ENCODE measurements around the gene PEMT. TPM values are rescaled to one million over a fixed set of nuclear protein-coding genes. Genes with fewer than 3 reads are reported as not detected.

Gene PEMT
- total RNA-seq, 1 experiment from 2014 or later: 39.8 TPM

DNA sequence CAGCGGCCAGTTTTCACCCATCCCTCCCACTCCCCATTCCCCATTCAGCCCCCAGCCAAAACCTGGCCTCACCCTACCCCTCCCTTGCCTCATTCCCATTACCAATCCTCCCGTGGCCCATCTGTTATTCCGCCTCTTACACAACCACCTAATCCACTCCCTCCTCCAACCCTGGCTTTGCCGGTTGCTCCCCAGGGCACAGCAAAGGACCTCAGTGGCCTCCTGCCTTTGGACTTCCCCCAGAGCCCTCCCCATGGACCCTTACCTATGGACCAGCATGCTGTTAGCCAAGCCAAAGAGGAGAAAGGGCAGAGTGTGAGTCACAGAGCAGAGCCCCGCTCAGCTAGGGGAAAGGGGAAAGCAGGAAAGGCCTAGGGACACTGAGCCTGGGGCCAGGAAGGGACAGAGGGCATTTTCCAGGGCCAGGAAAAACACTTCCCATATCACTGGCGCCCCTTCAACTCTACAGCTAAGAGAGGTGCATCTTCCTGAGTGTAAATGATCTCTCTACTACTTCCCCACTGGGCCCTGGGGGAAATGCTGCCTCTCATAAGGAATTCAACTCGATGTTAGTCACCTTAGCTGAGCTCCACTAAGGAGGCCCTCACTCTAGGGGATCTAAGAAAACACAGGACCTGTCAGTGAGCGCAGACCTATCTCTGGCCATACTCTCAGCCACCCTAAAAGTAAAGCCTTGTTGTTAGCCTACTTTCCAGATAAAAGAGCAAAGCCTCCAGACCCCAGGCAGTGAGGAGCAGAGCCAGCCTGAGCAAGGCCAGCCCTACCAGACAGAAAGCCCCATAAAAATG is 10.6 kb downstream of the PEMT start:
- Histone ChIP-seq H3K9me3 (ENCODE audit: low read depth, low read length, poor library complexity, severe bottlenecking) (no peaks in the 10 kb centered on the region), H3K36me3 (ENCODE audit: insufficient read depth, low read length, poor library complexity, severe bottlenecking) (no peaks in the 10 kb centered on the region), H3K27me3 (replicated peaks; ENCODE audit: insufficient read depth, low read depth, low read length, poor library complexity) (no peaks in the 10 kb centered on the region), H3K27ac (ENCODE audit: low read depth, low read length, poor library complexity, severe bottlenecking) (no peak overlapping the region), H3K4me3 (ENCODE audit: low read depth, low read length, poor library complexity, severe bottlenecking) (no peak overlapping the region), H3K4me1 (ENCODE audit: insufficient read depth, low read length, poor library complexity, severe bottlenecking) (no peaks in the 10 kb centered on the region)
- intact Hi-C loops (cut with micrococcal nuclease; ENCODE audit: unreplicated experiment): no loop called here
- BruUV-seq (replicated peaks): no TSS peak
- ChIA-PET POLR2A (ENCODE audit: low non-redundant PET) (no interaction called here), CTCF (no interaction called here)
- TF ChIP-seq EZH2 (IDR thresholded peaks at IDR 0.05; ENCODE audit: borderline replicate concordance, low read depth, low read length, poor library complexity, severe bottlenecking): no peak
- TF ChIP-seq, protein P1, sequence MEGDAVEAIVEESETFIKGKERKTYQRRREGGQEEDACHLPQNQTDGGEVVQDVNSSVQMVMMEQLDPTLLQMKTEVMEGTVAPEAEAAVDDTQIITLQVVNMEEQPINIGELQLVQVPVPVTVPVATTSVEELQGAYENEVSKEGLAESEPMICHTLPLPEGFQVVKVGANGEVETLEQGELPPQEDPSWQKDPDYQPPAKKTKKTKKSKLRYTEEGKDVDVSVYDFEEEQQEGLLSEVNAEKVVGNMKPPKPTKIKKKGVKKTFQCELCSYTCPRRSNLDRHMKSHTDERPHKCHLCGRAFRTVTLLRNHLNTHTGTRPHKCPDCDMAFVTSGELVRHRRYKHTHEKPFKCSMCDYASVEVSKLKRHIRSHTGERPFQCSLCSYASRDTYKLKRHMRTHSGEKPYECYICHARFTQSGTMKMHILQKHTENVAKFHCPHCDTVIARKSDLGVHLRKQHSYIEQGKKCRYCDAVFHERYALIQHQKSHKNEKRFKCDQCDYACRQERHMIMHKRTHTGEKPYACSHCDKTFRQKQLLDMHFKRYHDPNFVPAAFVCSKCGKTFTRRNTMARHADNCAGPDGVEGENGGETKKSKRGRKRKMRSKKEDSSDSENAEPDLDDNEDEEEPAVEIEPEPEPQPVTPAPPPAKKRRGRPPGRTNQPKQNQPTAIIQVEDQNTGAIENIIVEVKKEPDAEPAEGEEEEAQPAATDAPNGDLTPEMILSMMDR (conservative IDR thresholded peaks at IDR 0.05; ENCODE audit: low read depth, low read length): no peak
- DNase-seq (ENCODE audit: low spot score): no peak

DNA sequence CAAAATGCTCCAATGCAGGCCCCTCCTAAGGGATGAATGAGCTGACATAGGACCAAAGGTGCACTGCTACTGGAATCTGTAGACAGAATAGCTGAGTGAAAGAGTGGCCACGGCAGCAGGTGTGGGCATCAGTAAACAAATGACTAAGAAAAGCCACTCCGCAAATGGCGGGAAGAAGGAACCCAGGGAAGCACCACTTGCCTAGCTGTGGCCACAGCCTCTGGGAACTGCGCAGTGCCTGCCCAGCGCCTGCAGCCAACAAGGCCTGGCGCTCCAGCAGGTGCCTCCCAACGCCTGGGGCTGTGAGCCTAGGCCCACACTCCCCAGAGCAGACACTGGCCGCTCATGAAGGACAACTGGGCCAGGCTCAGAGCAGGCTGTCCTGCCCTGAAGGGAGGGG is 11.8 kb downstream of the PEMT start:
- no TSS peak for BruUV-seq (replicated peaks)
- ChIA-PET CTCF (no interaction called here), POLR2A (ENCODE audit: low non-redundant PET) (no interaction called here)
- Histone ChIP-seq H3K4me3 (ENCODE audit: low read depth, low read length, poor library complexity, severe bottlenecking) (no peak overlapping the region), H3K27me3 (replicated peaks; ENCODE audit: insufficient read depth, low read depth, low read length, poor library complexity) (no peaks in the 10 kb centered on the region), H3K27ac (ENCODE audit: low read depth, low read length, poor library complexity, severe bottlenecking) (no peak overlapping the region), H3K36me3 (ENCODE audit: insufficient read depth, low read length, poor library complexity, severe bottlenecking) (no peaks in the 10 kb centered on the region), H3K4me1 (ENCODE audit: insufficient read depth, low read length, poor library complexity, severe bottlenecking) (no peaks in the 10 kb centered on the region), H3K9me3 (ENCODE audit: low read depth, low read length, poor library complexity, severe bottlenecking) (no peaks in the 10 kb centered on the region)
- intact Hi-C loops (cut with micrococcal nuclease; ENCODE audit: unreplicated experiment): no loop called here
- no peak for DNase-seq (ENCODE audit: low spot score)
- TF ChIP-seq, protein P1 (conservative IDR thresholded peaks at IDR 0.05; ENCODE audit: low read depth, low read length): no peak
- no peak for TF ChIP-seq EZH2 (IDR thresholded peaks at IDR 0.05; ENCODE audit: borderline replicate concordance, low read depth, low read length, poor library complexity, severe bottlenecking)

DNA sequence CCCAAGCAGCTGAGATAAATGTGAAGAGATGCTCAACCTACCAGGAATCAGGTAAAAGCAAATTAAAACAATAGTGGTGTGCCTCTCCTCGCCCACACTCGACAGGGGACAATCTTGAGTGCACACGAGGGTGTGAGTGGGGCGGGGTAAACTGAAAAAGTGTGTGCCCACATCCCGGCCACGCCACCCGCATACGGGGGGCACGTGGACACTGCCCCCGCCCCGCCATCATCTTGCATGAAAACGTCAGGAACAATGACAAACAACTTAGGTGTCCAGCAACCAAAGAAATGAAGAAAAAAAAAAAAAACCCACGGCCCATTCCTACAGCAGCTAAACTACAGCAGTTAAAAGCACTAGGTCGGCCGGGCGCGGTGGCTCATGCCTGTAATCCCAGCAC is 14.1 kb downstream of the PEMT start:
- Histone ChIP-seq H3K4me1 (ENCODE audit: insufficient read depth, low read length, poor library complexity, severe bottlenecking) (no peaks in the 10 kb centered on the region), H3K36me3 (ENCODE audit: insufficient read depth, low read length, poor library complexity, severe bottlenecking) (no peaks in the 10 kb centered on the region), H3K27ac (ENCODE audit: low read depth, low read length, poor library complexity, severe bottlenecking) (no peak overlapping the region), H3K4me3 (ENCODE audit: low read depth, low read length, poor library complexity, severe bottlenecking) (no peak overlapping the region), H3K27me3 (replicated peaks; ENCODE audit: insufficient read depth, low read depth, low read length, poor library complexity) (no peaks in the 10 kb centered on the region), H3K9me3 (ENCODE audit: low read depth, low read length, poor library complexity, severe bottlenecking) (no peaks in the 10 kb centered on the region)
- POLR2A ChIA-PET (ENCODE audit: low non-redundant PET): no interaction called here
- CTCF ChIA-PET: no interaction called here
- DNase-seq (ENCODE audit: low spot score): no peak
- intact Hi-C loops (cut with micrococcal nuclease; ENCODE audit: unreplicated experiment): no loop called here
- TF ChIP-seq, protein P1 (conservative IDR thresholded peaks at IDR 0.05; ENCODE audit: low read depth, low read length): no peak
- BruUV-seq (replicated peaks): no TSS peak

All from A673 (cell line).